IPS-15b (cell line): Measurements from ENCODE around the gene KDM4C.

ENCODE experiments used
- H3K27me3 ChIP-seq: one replicate; pipeline ENCODE4 v1.6.1; 2013; ENCODE audit warnings: low read length; ENCODE audit not compliant: control insufficient read depth, insufficient read depth
- H3K36me3 ChIP-seq: one replicate; pipeline ENCODE4 v1.6.1; 2013; ENCODE audit warnings: low read length; ENCODE audit not compliant: control insufficient read depth, insufficient read depth
- H3K4me1 ChIP-seq: one replicate; pipeline ENCODE4 v1.6.1; 2013; ENCODE audit warnings: mild to moderate bottlenecking, low read length; ENCODE audit not compliant: control insufficient read depth, insufficient read depth
- H3K4me3 ChIP-seq: one replicate; pipeline ENCODE4 v1.5.1; 2013; ENCODE audit warnings: low read depth, low read length
- H3K9ac ChIP-seq: one replicate; pipeline ENCODE4 v1.6.1; 2013; ENCODE audit warnings: low read depth, mild to moderate bottlenecking, low read length
- H3K9me3 ChIP-seq: one replicate; pipeline ENCODE4 v1.6.1; 2013; ENCODE audit warnings: mild to moderate bottlenecking, low read length; ENCODE audit not compliant: control insufficient read depth, insufficient read depth

The KDM4C gene

GRCh38 chr9:6843742-6844141, 86.0 kb downstream of the KDM4C start:
- H3K27me3 ChIP-seq = no peaks in the 10 kb centered on the region
- H3K9ac ChIP-seq = no peak overlapping the region
- no peaks in the 10 kb centered on the region for H3K36me3 ChIP-seq
- no peaks in the 10 kb centered on the region for H3K4me1 ChIP-seq
- no peak overlapping the region for H3K4me3 ChIP-seq
- no peaks in the 10 kb centered on the region for H3K9me3 ChIP-seq

GRCh38 chr9:6844267-6844666, 86.5 kb downstream of the KDM4C start:
- H3K9me3 ChIP-seq = no peaks in the 10 kb centered on the region
- no peaks in the 10 kb centered on the region for H3K36me3 ChIP-seq
- H3K9ac ChIP-seq = no peak overlapping the region
- H3K4me3 ChIP-seq = no peak overlapping the region
- no peaks in the 10 kb centered on the region for H3K27me3 ChIP-seq
- H3K4me1 ChIP-seq = no peaks in the 10 kb centered on the region

- Histone ChIP-seq H3K4me1 (no peaks in the 10 kb centered on the region), H3K36me3 (no peaks in the 10 kb centered on the region), H3K27me3 (no peaks in the 10 kb centered on the region), H3K9ac (no peak overlapping the region), H3K9me3 (no peaks in the 10 kb centered on the region), H3K4me3 (no peak overlapping the region)
Measured at GRCh38 chr9:6845128-6845826, 87.5 kb downstream of the KDM4C start.

- no peaks in the 10 kb centered on the region for H3K36me3 ChIP-seq
- H3K27me3 ChIP-seq = no peaks in the 10 kb centered on the region
- H3K9ac ChIP-seq = no peak overlapping the region
- no peak overlapping the region for H3K4me3 ChIP-seq
- H3K9me3 ChIP-seq = no peaks in the 10 kb centered on the region
- H3K4me1 ChIP-seq = no peaks in the 10 kb centered on the region
Measured at GRCh38 chr9:6845880-6846279, 88.1 kb downstream of the KDM4C start.

- H3K9ac ChIP-seq = no peak overlapping the region
- H3K36me3 ChIP-seq = no peaks in the 10 kb centered on the region
- H3K4me1 ChIP-seq = no peaks in the 10 kb centered on the region
- H3K4me3 ChIP-seq = no peak overlapping the region
- H3K27me3 ChIP-seq = no peaks in the 10 kb centered on the region
- H3K9me3 ChIP-seq = no peaks in the 10 kb centered on the region
Measured at GRCh38 chr9:6852243-6852963, 94.6 kb downstream of the KDM4C start.

GRCh38 chr9:6855860-6856259, 98.1 kb downstream of the KDM4C start:
- Histone ChIP-seq H3K9me3 (no peaks in the 10 kb centered on the region), H3K9ac (no peak overlapping the region), H3K27me3 (no peaks in the 10 kb centered on the region), H3K36me3 (no peaks in the 10 kb centered on the region), H3K4me1 (no peaks in the 10 kb centered on the region), H3K4me3 (no peak overlapping the region)

GRCh38 chr9:6864102-6864501, 106.3 kb downstream of the KDM4C start:
- Histone ChIP-seq H3K27me3 (no peaks in the 10 kb centered on the region), H3K9me3 (no peaks in the 10 kb centered on the region), H3K4me1 (peaks cover 4% of the 10 kb centered on the region), H3K9ac (no peak overlapping the region), H3K4me3 (no peak overlapping the region), H3K36me3 (no peaks in the 10 kb centered on the region)

- Histone ChIP-seq H3K27me3 (no peaks in the 10 kb centered on the region), H3K9ac (no peak overlapping the region), H3K36me3 (no peaks in the 10 kb centered on the region), H3K4me1 (peaks cover 20% of the 10 kb centered on the region), H3K4me3 (peak overlapping the region; percentile 8), H3K9me3 (no peaks in the 10 kb centered on the region)
Measured at GRCh38 chr9:6869081-6869948, 111.5 kb downstream of the KDM4C start.

GRCh38 chr9:6870149-6870548, 112.4 kb downstream of the KDM4C start:
- H3K4me3 ChIP-seq = no peak overlapping the region
- H3K36me3 ChIP-seq = no peaks in the 10 kb centered on the region
- H3K27me3 ChIP-seq = no peaks in the 10 kb centered on the region
- no peak overlapping the region for H3K9ac ChIP-seq
- H3K9me3 ChIP-seq = no peaks in the 10 kb centered on the region
- H3K4me1 ChIP-seq = peaks cover 20% of the 10 kb centered on the region

- Histone ChIP-seq H3K4me1 (peaks cover 20% of the 10 kb centered on the region), H3K9ac (no peak overlapping the region), H3K9me3 (no peaks in the 10 kb centered on the region), H3K4me3 (no peak overlapping the region), H3K36me3 (no peaks in the 10 kb centered on the region), H3K27me3 (no peaks in the 10 kb centered on the region)
Measured at GRCh38 chr9:6870650-6871477, 113.1 kb downstream of the KDM4C start.

GRCh38 chr9:6873857-6874256, 116.1 kb downstream of the KDM4C start:
- Histone ChIP-seq H3K27me3 (no peaks in the 10 kb centered on the region), H3K9me3 (no peaks in the 10 kb centered on the region), H3K4me3 (no peak overlapping the region), H3K9ac (no peak overlapping the region), H3K4me1 (peaks cover 19% of the 10 kb centered on the region), H3K36me3 (no peaks in the 10 kb centered on the region)
